Measurements from ENCODE around the gene PKD1.

Gene PKD1

DNA sequence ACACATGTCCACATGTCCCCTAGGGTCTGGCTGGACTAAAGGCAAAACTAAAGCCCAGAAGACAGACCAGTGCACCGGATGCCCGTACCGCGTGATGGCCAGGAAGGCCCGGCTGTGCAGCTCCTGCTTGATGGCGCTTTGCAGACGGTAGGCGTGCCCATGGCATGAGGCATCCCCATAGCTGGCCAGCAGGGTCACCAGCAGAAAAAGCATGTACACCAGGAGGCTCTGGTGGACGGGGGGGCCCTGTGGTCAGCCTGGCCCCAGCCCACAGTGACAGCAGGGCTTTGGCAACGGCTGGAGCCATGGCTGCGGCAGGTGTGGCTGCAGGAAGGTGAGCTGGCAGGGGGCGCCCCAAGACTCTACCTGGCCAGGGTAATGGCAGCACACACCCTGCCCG lies 42.8 kb downstream of the PKD1 start:
- ChIA-PET POLR2A (no interaction called here), CTCF (interaction anchor here (1.2 to 3.2 kb wide), 2 partner anchors 48 kb away, joined by 3 to 20 read pairs; no protein-coding TSS in a partner anchor)
- TF ChIP-seq, protein P1, sequence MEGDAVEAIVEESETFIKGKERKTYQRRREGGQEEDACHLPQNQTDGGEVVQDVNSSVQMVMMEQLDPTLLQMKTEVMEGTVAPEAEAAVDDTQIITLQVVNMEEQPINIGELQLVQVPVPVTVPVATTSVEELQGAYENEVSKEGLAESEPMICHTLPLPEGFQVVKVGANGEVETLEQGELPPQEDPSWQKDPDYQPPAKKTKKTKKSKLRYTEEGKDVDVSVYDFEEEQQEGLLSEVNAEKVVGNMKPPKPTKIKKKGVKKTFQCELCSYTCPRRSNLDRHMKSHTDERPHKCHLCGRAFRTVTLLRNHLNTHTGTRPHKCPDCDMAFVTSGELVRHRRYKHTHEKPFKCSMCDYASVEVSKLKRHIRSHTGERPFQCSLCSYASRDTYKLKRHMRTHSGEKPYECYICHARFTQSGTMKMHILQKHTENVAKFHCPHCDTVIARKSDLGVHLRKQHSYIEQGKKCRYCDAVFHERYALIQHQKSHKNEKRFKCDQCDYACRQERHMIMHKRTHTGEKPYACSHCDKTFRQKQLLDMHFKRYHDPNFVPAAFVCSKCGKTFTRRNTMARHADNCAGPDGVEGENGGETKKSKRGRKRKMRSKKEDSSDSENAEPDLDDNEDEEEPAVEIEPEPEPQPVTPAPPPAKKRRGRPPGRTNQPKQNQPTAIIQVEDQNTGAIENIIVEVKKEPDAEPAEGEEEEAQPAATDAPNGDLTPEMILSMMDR (IDR thresholded peaks at IDR 0.05; ENCODE audit: insufficient read depth, low read length, missing control alignments), result no peak
- H3K4me3 ChIP-seq (ENCODE audit: low read depth, low read length), result no peak overlapping the region
- no peak for DNase-seq (ENCODE audit: low read depth, low spot score)

DNA sequence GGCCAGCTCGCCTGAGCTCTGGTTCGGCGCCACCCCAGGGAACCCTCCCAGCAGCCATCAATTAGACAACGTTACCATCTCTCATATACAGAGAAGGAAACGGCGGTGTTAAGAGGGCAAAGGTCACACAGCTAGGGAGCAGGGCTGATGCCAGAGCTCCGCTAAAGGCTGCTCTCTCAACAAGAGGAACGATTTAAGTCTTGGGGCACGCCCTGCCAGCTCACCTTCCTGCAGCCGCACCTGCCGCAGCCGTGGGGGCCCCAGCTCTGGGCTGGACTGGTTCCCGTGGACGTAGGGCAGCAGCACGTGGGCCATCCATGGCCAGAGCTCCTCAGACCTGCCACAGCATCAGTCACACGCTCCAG lies 43.5 kb downstream of the PKD1 start:
- ChIA-PET CTCF (interaction anchor here (1.0 to 3.2 kb wide), 2 partner anchors 48 to 70 kb away, joined by 6 to 20 read pairs; no protein-coding TSS in a partner anchor), POLR2A (no interaction called here)
- no peak for DNase-seq (ENCODE audit: low read depth, low spot score)
- no peak overlapping the region for H3K4me3 ChIP-seq (ENCODE audit: low read depth, low read length)
- TF ChIP-seq, protein P1 (IDR thresholded peaks at IDR 0.05; ENCODE audit: insufficient read depth, low read length, missing control alignments), result no peak

DNA sequence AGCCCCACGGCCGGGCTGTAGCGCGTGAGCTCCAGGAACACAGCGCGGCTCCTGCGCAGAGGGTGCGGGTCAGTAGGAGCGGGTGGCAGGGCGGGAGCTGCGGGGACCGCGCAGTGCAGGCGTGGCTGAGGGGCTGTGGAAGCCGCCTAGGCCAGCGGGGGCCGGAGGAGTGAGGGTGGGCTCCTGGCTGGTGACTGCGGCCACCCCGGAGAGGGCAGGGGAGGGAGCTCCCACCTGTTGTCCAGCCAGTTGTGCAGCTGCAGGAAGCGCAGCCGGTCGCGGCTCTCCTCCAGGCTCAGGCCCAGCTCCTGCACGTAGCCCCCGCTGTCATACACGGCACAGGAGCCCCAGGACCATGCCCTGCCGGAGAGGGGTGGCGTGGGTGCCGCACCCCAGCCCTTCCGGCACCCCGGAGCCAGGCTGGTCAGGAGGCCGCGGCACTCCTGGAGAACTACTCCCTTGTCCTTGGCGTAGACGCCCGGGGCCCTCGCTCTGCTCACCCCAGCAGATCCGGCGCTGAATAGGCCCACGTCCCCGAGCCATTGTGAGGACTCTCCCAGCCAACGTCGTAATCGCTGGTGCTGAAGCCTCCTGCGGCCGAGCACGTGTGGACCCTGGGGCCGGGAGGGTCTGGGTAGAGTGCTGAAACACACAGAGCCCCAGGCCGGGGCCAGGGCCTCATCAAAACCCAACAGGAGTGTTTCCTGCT lies 44.0 kb downstream of the PKD1 start:
- H3K4me3 ChIP-seq (ENCODE audit: low read depth, low read length), result no peak overlapping the region
- ChIA-PET POLR2A (no interaction called here), CTCF (interaction anchor here (1.0 to 3.2 kb wide), 2 partner anchors 49 to 69 kb away, joined by 6 to 20 read pairs; no protein-coding TSS in a partner anchor)
- DNase-seq (ENCODE audit: low read depth, low spot score), result no peak
- TF ChIP-seq, protein P1 (IDR thresholded peaks at IDR 0.05; ENCODE audit: insufficient read depth, low read length, missing control alignments), result no peak

DNA sequence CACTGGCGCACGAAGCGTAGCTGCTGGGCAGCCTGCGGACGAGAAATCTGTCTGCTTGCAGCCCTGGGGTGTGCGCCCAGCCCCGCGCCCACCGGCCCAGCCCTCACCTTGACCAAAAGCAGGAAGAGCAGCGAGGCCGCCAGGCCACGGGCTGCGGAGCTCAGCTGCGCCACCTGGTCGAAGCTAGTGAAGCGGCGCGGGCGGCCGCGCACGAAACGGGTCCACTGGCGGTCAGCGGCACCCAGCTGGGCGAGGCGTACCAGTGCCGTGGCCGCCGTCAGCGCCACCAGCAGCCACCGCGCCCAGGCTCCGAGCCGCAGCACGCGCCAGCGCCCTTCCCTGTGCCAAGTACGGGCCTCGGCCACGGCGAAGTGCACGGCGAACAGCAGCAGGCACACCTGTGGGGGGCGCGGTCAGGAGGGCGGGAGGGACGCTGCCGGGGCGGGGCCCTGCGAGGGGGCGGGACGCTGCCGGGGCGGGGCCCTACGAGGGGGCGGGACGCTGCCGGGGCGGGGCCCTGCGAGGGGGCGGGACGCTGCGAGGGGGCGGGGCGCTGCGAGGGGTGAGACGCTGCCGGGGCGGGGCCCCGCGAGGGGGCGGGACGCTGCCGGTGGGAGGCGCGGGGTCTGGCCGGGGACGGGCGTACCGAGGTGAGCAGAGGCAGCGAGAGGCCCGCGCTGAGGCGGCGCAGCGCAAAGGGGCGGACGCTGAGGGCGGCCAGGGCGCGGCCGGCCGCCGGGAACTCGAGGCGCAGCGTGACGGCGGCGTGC lies 44.7 kb downstream of the PKD1 start:
- TF ChIP-seq, protein P1 (IDR thresholded peaks at IDR 0.05; ENCODE audit: insufficient read depth, low read length, missing control alignments), result no peak
- CTCF ChIA-PET, result interaction anchor here (1.0 to 3.2 kb wide), 3 partner anchors 49 to 88 kb away, joined by 3 to 20 read pairs (median 6); no protein-coding TSS in a partner anchor
- POLR2A ChIA-PET, result interaction anchor here (1.2 kb wide), 1 partner anchor 65 kb away, joined by 4 read pairs; the partner anchor contains the start of gene TRAF7
- DNase-seq (ENCODE audit: low read depth, low spot score), result no peak
- no peak overlapping the region for H3K4me3 ChIP-seq (ENCODE audit: low read depth, low read length)

DNA sequence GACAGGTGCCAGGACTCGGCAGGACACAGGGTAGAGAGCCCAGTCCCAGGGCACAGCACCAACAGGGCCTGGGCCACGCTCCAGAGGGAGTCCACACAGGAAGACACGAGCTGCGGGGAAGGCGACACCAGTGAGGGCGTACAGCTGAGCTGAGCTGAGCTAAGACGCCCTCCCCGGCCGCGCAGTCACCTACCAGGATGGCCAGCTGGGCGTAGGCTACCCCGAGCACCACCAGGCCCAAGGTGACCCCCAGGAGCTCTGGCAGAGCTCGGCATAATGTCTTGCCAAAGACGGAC lies 45.3 kb downstream of the PKD1 start:
- DNase-seq (ENCODE audit: low read depth, low spot score), result no peak
- no peak overlapping the region for H3K4me3 ChIP-seq (ENCODE audit: low read depth, low read length)
- ChIA-PET CTCF (interaction anchor here (1.2 to 3.2 kb wide), 2 partner anchors 50 to 88 kb away, joined by 3 to 20 read pairs; no protein-coding TSS in a partner anchor), POLR2A (interaction anchor here (1.2 kb wide), 1 partner anchor 65 kb away, joined by 4 read pairs; the partner anchor contains the start of gene TRAF7)
- TF ChIP-seq, protein P1 (IDR thresholded peaks at IDR 0.05; ENCODE audit: insufficient read depth, low read length, missing control alignments), result no peak

Data from AG04449 (cell line).